K562 (cell line): ENCODE measurements around the gene DMD. TPM values are rescaled to one million over a fixed set of nuclear protein-coding genes. Genes with fewer than 3 reads are reported as not detected.

ENCODE experiments used
- ATAC-seq: fragments of 200-7000 bp; cut with Tn5 transposase; 3 replicates; pipeline ENCODE4 v1.9.1; 2020; ENCODE audit warnings: moderate library complexity
- BruUV-seq: library from RNA; stranded (reverse); fragments of 400-500 nt; replicated peaks from 2 replicates; lab custom pipeline; 2021; lab: Mats Ljungman, UMichigan
- CTCF ChIA-PET: fragments of 300-600 bp; formaldehyde crosslinking; extraction: SDS; loops from one replicate; lab custom pipeline; 2021; ENCODE audit warnings: low intra/inter-chr PET ratio; lab: Yijun Ruan, JAX
- POLR2A ChIA-PET: fragments of 300-600, 350-650 bp; sonication (Branson Sonifier 250); formaldehyde crosslinking; extraction: SDS; loops from one replicate; lab custom pipeline; 2021; ENCODE audit warnings: antibody characterized with exemption, inconsistent platforms; lab: Yijun Ruan, JAX
- DNase-seq, 4 experiments: peaks; one replicate each; pipeline versions ENCODE4 v3.0.0 to v3.0.0-alpha.2; 2011 to 2018; ENCODE audit warnings: low spot score in 3 of 4, mixed read lengths in 3 of 4; ENCODE audit errors: extremely low read depth in 1 of 4
- FAIRE-seq: peaks from 2 replicates; lab custom pipeline; 2011; peaks lifted over from hg19 to GRCh38; lab: Jason Lieb, UNC
- H2AFZ ChIP-seq: 2 replicates; pipeline ENCODE4 v1.6.0; 2011; ENCODE audit warnings: low read depth, low read length, control low read depth, inconsistent platforms
- H3K27ac ChIP-seq: fragments of 200-600 bp; 3 replicates; pipeline ENCODE4 v1.8.0; 2011; ENCODE audit warnings: low read depth, mild to moderate bottlenecking, control low read depth, inconsistent platforms, low read length, moderate library complexity, mixed read lengths; ENCODE audit errors: extremely low read depth
- H3K27me3 ChIP-seq, 2 experiments: fragments of 300-600 bp in 1 of 2; 2 replicates in 1 of 2; 3 replicates in 1 of 2; pipeline versions ENCODE4 v1.6.0 to v1.8.0; 2011; ENCODE audit warnings: inconsistent platforms in 2 of 2, low read length in 2 of 2, mild to moderate bottlenecking in 1 of 2, mixed read lengths in 1 of 2, moderate library complexity in 1 of 2; ENCODE audit not compliant: control insufficient read depth in 2 of 2, insufficient read depth in 2 of 2
- H3K36me3 ChIP-seq: fragments of 300-600 bp; 3 replicates; pipeline ENCODE4 v1.8.0; 2011; ENCODE audit warnings: mild to moderate bottlenecking, low read length, inconsistent platforms; ENCODE audit not compliant: control insufficient read depth, insufficient read depth
- H3K4me1 ChIP-seq, 2 experiments: fragments of 200-600 bp in 1 of 2; replicated peaks in 1 of 2; 2 replicates in 1 of 2; 3 replicates in 1 of 2; pipeline versions ENCODE4 v1.5.1 to v1.8.0; 2011; ENCODE audit warnings: inconsistent platforms in 2 of 2, low read length in 2 of 2, mild to moderate bottlenecking in 1 of 2, mixed read lengths in 1 of 2, moderate library complexity in 1 of 2; ENCODE audit not compliant: control insufficient read depth in 2 of 2, insufficient read depth in 2 of 2
- H3K4me2 ChIP-seq: 2 replicates; pipeline ENCODE4 v1.6.1; 2011; ENCODE audit warnings: low read length, control low read depth, inconsistent platforms, mixed read lengths; ENCODE audit not compliant: insufficient read depth
- H3K4me3 ChIP-seq: fragments of 200-600 bp; sonication (generic), shearing (Covaris generic); 2 replicates; pipeline ENCODE4 v1.5.1; 2016; ENCODE audit warnings: control low read depth, inconsistent platforms
- H3K79me2 ChIP-seq: fragments of 200-600 bp; 3 replicates; pipeline ENCODE4 v1.8.0; 2011; ENCODE audit warnings: low read length, inconsistent platforms; ENCODE audit not compliant: control insufficient read depth, insufficient read depth
- H3K9ac ChIP-seq, 2 experiments: 2 replicates each; pipeline versions ENCODE4 v1.6.0 to v1.6.1; 2011; ENCODE audit warnings: low read depth in 2 of 2, low read length in 2 of 2, control low read depth in 1 of 2, inconsistent platforms in 1 of 2, mild to moderate bottlenecking in 1 of 2, mixed read lengths in 1 of 2; ENCODE audit not compliant: insufficient read depth in 1 of 2
- H3K9me1 ChIP-seq: one replicate; pipeline ENCODE4 v1.6.0; 2011; ENCODE audit warnings: inconsistent platforms, mild to moderate bottlenecking, low read length, moderate library complexity; ENCODE audit not compliant: control insufficient read depth, insufficient read depth
- H3K9me3 ChIP-seq: replicated peaks from 2 replicates; pipeline ENCODE4 v1.5.1; 2011; ENCODE audit warnings: low read depth, low read length, inconsistent platforms; ENCODE audit not compliant: control insufficient read depth, insufficient read depth
- H4K20me1 ChIP-seq: replicated peaks from 2 replicates; pipeline ENCODE4 v1.6.1; 2011; ENCODE audit warnings: low read length, inconsistent platforms, mixed read lengths; ENCODE audit not compliant: control insufficient read depth, insufficient read depth
- FOXP1 ChIP-seq: sonication (generic); formaldehyde crosslinking; IDR thresholded peaks from 2 replicates; pipeline ENCODE4 v1.8.0; 2022; ENCODE audit warnings: mild to moderate bottlenecking, missing genetic modification reagents
- KDM1A ChIP-seq, 2 experiments: fragments of 450-650 bp; IDR thresholded peaks; 2 replicates each; pipeline ENCODE4 v1.6.1; 2016; ENCODE audit warnings: mild to moderate bottlenecking in 2 of 2
- LCOR ChIP-seq: sonication (generic); formaldehyde crosslinking; IDR thresholded peaks from 2 replicates; pipeline ENCODE4 v1.8.0; 2022; ENCODE audit warnings: mild to moderate bottlenecking, missing genetic modification reagents
- ZNF146 ChIP-seq: IDR thresholded peaks from one replicate; pipeline ENCODE4 v1.6.1; 2018; ENCODE audit warnings: missing compliant biosample characterization; ENCODE audit not compliant: unreplicated experiment
- ZNF589 ChIP-seq: fragments of 200-800 bp; sonication (Bioruptor generic); IDR thresholded peaks from 2 replicates; pipeline ENCODE4 v1.6.1; 2016; ENCODE audit warnings: low read depth, missing genetic modification characterization, missing compliant biosample characterization
- WGBS: fragments of 100-300 bp; shearing (Covaris generic); methylation state at CpG from one replicate; pipeline ENCODE4 v1.1.6; 2016; ENCODE audit warnings: low coverage, mixed read lengths; ENCODE audit not compliant: insufficient coverage; ENCODE audit errors: missing lambda C conversion rate; 5-methylcytosine and 5-hydroxymethylcytosine counted together
- in situ Hi-C: fragments of 300-500 bp; cut with MboI; formaldehyde crosslinking; loops from 4 replicates; pipeline ENCODE4 v1.15.0; 2018; ENCODE audit warnings: inconsistent platforms, mixed read lengths
- intact Hi-C: fragments of 100-400 bp; cut with micrococcal nuclease; formaldehyde crosslinking; loops from 2 replicates; pipeline ENCODE4 v1.14.2; 2022
- polyA plus RNA-seq, 8 experiments: library from polyadenylated mRNA; depleted of rRNA in 4 of 8; stranded (reverse) in 5 of 8; unstranded in 3 of 8; fragments of >200 nt; fragmentation: Nextera tagmentation in 2 of 8; fragmentation: Illumina TruSeq in 1 of 8; extraction: Ambion mirVana in 2 of 8; extraction: Trizol in 1 of 8; gene quantifications; 2 replicates each; pipeline versions ENCODE4 v1.2.1 to v1.2.3, GENCODE V29; 2011 to 2014; ENCODE audit warnings: inconsistent platforms in 1 of 8, missing spikeins in 1 of 8
- total RNA-seq, 7 experiments: library from RNA; depleted of rRNA in 6 of 7; stranded (reverse); fragments of >200 nt in 6 of 7; fragmentation: Illumina TruSeq in 2 of 7; extraction: Trizol in 2 of 7; gene quantifications; 2 replicates each; pipeline versions ENCODE4 v1.2.1 to v1.2.3, GENCODE V29; 2011 to 2021; ENCODE audit warnings: low replicate concordance in 1 of 7
- TF ChIP-seq, protein P1 (sequence below): fragments of 250-450 bp; sonication (Bioruptor Pico); IDR thresholded peaks from 2 replicates; pipeline ENCODE4 v1.5.0; 2020; ENCODE audit warnings: mild to moderate bottlenecking, borderline replicate concordance

Gene DMD
- total and polyA plus RNA-seq, 9 of the 15 experiments (the other 6 are each of a cell fraction or from before 2014, with no cell fraction given) = 3.8 to 20.4 (median 11.4) TPM

DNA sequence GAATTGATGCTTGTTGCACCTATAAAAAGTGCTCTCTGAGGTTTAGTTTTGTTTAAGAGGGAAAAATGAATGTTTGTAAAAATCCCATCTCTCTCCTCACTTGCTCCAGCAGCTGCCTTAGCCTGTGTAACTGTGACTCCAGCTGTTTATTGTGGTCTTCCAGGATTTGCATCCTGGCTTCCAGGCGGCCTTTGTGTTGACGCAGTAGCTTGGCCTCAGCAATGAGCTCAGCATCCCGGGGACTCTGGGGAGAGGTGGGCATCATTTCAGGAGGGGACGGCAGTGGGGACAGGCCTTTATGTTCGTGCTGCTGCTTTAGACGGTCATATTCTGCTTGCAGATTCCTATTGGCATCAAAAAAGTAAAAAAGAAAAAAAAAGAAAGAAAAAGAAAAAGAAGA is 2064.2 kb downstream of the DMD start:
- no peak overlapping the region for H2AFZ ChIP-seq
- no peaks in the 10 kb centered on the region for H3K4me1 ChIP-seq
- H3K4me3 ChIP-seq = no peak overlapping the region
- DNase-seq (no peak), ATAC-seq (no peak), FAIRE-seq (no peak)
- POLR2A ChIA-PET = no interaction called here
- in situ Hi-C loops (no loop called here), intact Hi-C loops (no loop called here)
- H3K9me1 ChIP-seq = no peaks in the 10 kb centered on the region
- CTCF ChIA-PET = no interaction called here
- BruUV-seq = no TSS peak
- no peaks in the 10 kb centered on the region for H3K27me3 ChIP-seq
- H3K27ac ChIP-seq = no peak overlapping the region
- 50% methylated on average over 2 of the region's 6 CpGs for WGBS
- no peak overlapping the region for H3K9ac ChIP-seq
- no peaks in the 10 kb centered on the region for H3K9me3 ChIP-seq
- H4K20me1 ChIP-seq = no peaks in the 10 kb centered on the region
- H3K4me2 ChIP-seq = no peak overlapping the region
- TF ChIP-seq KDM1A (IDR thresholded peaks at IDR 0.05) (no peak), FOXP1 (no peak), ZNF589 (CRISPR knock-in tag) (no peak), ZNF146 (no peak), LCOR (CRISPR knock-in tag) (no peak)
- TF ChIP-seq, protein P1, sequence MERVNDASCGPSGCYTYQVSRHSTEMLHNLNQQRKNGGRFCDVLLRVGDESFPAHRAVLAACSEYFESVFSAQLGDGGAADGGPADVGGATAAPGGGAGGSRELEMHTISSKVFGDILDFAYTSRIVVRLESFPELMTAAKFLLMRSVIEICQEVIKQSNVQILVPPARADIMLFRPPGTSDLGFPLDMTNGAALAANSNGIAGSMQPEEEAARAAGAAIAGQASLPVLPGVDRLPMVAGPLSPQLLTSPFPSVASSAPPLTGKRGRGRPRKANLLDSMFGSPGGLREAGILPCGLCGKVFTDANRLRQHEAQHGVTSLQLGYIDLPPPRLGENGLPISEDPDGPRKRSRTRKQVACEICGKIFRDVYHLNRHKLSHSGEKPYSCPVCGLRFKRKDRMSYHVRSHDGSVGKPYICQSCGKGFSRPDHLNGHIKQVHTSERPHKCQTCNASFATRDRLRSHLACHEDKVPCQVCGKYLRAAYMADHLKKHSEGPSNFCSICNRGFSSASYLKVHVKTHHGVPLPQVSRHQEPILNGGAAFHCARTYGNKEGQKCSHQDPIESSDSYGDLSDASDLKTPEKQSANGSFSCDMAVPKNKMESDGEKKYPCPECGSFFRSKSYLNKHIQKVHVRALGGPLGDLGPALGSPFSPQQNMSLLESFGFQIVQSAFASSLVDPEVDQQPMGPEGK (CRISPR knock-in tag) = no peak
- H3K36me3 ChIP-seq = no peaks in the 10 kb centered on the region
- H3K79me2 ChIP-seq = no peaks in the 10 kb centered on the region
